ENCODE data around the gene GRP. TPM values are rescaled to one million over a fixed set of nuclear protein-coding genes. Genes with fewer than 3 reads are reported as not detected.

Gene GRP
- total RNA-seq, 4 donors from 2014 or later: not detected

DNA sequence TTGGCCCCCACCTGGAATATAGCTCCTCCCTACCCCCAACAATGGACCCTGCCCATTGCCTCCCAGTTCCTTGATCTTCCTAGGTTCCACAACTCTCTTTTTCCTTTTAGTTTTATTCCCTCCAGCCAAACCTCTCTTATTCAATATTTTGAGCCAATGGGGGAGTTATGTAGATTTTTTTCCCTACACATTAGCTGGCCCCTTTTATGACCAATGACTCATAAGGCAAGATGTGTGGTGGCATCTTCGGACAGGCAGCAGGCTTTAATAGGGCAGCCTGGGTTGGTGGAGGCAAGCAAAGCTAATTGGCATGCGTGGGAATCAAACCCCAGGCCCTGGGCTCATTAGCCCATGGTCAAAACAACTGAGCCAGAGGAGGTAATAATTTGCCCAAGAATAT is 9.2 kb downstream of the GRP start:
- Histone ChIP-seq H3K36me3 (no peaks in the 10 kb centered on the region), H3K9me3 (no peaks in the 10 kb centered on the region), H3K27ac (no peak overlapping the region), H3K4me3 (no peak overlapping the region), H3K4me1 (no peaks in the 10 kb centered on the region), H3K27me3 (no peaks in the 10 kb centered on the region)
- DNase-seq: no peak
- TF ChIP-seq POLR2A (IDR thresholded peaks at IDR 0.05): no peak
- TF ChIP-seq, protein P1, sequence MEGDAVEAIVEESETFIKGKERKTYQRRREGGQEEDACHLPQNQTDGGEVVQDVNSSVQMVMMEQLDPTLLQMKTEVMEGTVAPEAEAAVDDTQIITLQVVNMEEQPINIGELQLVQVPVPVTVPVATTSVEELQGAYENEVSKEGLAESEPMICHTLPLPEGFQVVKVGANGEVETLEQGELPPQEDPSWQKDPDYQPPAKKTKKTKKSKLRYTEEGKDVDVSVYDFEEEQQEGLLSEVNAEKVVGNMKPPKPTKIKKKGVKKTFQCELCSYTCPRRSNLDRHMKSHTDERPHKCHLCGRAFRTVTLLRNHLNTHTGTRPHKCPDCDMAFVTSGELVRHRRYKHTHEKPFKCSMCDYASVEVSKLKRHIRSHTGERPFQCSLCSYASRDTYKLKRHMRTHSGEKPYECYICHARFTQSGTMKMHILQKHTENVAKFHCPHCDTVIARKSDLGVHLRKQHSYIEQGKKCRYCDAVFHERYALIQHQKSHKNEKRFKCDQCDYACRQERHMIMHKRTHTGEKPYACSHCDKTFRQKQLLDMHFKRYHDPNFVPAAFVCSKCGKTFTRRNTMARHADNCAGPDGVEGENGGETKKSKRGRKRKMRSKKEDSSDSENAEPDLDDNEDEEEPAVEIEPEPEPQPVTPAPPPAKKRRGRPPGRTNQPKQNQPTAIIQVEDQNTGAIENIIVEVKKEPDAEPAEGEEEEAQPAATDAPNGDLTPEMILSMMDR (IDR thresholded peaks at IDR 0.05): no peak

DNA sequence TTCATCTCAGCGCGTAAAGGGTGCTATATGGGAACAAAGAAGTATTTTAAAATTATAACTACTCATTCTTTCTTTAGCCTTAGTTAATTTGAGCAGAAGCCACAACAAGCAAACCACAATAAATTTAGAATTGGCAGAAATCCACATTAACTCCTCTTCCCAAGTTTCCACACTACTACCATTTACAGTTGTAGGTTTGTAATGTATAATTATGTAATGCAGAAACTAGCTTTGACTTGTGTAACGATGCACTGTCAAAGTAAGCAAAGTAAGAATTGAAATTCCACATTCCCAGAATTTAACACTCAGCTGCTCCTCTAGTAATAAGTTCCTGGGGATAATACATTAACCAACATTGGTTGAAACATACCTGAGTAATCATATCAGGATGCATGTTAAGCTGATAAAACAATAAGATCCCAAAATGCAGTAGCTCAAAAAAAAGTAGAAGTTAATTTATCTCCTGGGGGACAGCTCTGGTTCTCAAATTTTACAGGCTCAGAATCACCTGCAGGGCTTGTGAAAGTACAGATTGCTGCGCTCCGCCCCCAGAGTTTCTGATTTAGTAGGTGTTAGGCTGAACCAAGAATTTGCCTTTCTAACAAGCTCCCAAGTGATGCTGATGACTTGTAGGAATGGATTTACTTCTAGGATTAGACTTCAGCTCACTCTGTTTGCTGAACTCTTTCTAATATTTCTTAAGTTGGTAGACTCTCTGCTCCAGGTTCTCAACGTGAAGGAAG is 9.9 kb downstream of the GRP start:
- Histone ChIP-seq H3K4me3 (no peak overlapping the region), H3K36me3 (no peaks in the 10 kb centered on the region), H3K27ac (no peak overlapping the region), H3K4me1 (no peaks in the 10 kb centered on the region), H3K9me3 (no peaks in the 10 kb centered on the region), H3K27me3 (no peaks in the 10 kb centered on the region)
- DNase-seq: no peak
- TF ChIP-seq, protein P1 (IDR thresholded peaks at IDR 0.05): no peak
- no peak for TF ChIP-seq POLR2A (IDR thresholded peaks at IDR 0.05)

DNA sequence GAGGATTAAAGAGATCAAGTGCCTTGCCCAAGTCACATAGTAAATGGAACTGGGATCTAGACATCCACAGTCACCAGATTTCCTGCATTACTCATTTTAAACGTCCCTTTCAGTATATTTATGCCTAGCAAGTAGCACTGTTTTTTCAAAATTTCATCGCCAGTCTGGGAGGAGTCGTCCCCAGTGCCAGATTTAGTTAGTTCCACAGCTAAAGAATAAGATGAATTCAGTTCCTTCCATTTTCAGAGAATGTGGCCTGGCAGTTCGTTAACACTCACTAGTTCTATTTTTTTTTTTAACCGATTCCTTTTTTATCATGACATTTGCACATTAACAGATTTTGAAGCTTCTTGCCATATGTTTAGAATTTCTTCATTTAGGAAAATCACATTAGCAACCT is 11.2 kb downstream of the GRP start:
- Histone ChIP-seq H3K27me3 (no peaks in the 10 kb centered on the region), H3K27ac (no peak overlapping the region), H3K36me3 (no peaks in the 10 kb centered on the region), H3K4me1 (no peaks in the 10 kb centered on the region), H3K9me3 (no peaks in the 10 kb centered on the region), H3K4me3 (no peak overlapping the region)
- no peak for DNase-seq
- TF ChIP-seq POLR2A (IDR thresholded peaks at IDR 0.05): no peak
- TF ChIP-seq, protein P1 (IDR thresholded peaks at IDR 0.05): no peak

DNA sequence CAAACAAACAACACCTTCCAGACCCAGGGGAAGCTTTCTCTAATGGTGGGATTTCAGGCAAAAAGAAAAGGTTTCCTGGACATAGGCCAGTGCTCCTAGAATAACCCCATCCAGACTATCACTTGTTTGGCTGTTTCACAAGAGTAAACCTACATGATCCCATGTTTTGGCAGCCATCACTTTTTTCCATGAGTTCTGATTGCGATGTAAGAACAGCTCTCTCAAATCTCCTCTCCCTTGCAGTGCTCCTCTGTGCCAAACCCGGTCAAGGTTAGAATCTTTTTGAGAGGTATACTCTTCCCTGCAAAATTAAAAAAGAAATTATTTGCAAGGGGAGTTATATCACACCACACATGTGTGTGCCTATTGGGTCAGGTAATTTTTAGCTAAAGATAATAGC is 11.9 kb downstream of the GRP start:
- Histone ChIP-seq H3K27ac (no peak overlapping the region), H3K4me3 (no peak overlapping the region), H3K27me3 (no peaks in the 10 kb centered on the region), H3K4me1 (no peaks in the 10 kb centered on the region), H3K9me3 (no peaks in the 10 kb centered on the region), H3K36me3 (no peaks in the 10 kb centered on the region)
- TF ChIP-seq, protein P1 (IDR thresholded peaks at IDR 0.05): no peak
- no peak for TF ChIP-seq POLR2A (IDR thresholded peaks at IDR 0.05)
- no peak for DNase-seq

DNA sequence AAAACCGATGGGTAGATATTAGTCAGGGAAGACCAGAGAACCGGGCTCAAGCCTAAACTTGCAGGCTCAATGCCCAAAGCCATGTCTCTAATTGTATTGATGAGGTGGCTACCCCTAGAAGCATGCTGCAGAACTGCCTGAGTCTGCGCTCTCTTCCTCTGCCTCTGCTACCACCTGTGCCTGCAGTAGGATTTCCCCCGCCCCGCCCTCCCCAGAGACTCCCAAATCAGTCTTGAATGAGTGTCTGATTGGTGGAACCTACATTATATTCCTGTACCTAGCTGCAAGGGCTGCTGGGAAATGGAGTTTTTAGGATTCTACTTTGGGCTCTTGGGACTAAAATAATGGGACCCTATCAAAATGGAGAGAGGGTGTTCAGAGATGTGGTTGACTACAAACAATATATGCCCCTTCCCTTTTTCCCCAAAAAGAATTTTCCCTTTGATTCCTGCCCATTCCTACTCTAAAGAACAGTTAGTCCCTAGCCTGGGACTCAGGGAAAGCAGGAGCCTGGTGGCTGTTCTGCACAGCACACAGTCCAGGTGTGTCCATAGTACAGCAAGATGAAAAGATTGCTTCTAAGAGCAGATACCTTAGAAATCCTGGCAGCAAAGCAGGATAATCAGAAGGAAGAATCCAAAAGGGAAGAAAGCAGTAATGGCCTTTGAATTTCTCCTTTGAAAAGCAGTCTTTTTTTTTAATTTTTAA is 12.5 kb downstream of the GRP start:
- Histone ChIP-seq H3K4me1 (no peaks in the 10 kb centered on the region), H3K9me3 (no peaks in the 10 kb centered on the region), H3K27me3 (no peaks in the 10 kb centered on the region), H3K36me3 (no peaks in the 10 kb centered on the region), H3K27ac (no peak overlapping the region), H3K4me3 (no peak overlapping the region)
- DNase-seq: no peak
- no peak for TF ChIP-seq POLR2A (IDR thresholded peaks at IDR 0.05)
- TF ChIP-seq, protein P1 (IDR thresholded peaks at IDR 0.05): no peak
